ENCODE results near the gene OPRL1. TPM values are rescaled to one million over a fixed set of nuclear protein-coding genes. Genes with fewer than 3 reads are reported as not detected.

The OPRL1 gene
- total RNA-seq, 3 donors from 2014 or later = 1.6 to 3.4 (median 2.3) TPM

GRCh38 chr20:64079273-64080012 lies 439 bp upstream of the OPRL1 start, which contains the start of gene RGS19:
RGS19 (minus strand) TSS chr20:64079518; CDS start chr20:64076886, 2,632 bp downstream.
- intact Hi-C loops (cut with DNase I; ENCODE audit: low total_unique reads) = no loop called here
- Histone ChIP-seq H3K27me3 (peaks cover 0 to under 1% of the 10 kb centered on the region in 2 donors), H3K4me1 (peaks cover 9 to 13% of the 10 kb centered on the region in 2 donors), H3K9me3 (no peaks in the 10 kb centered on the region), H3K36me3 (no peaks in the 10 kb centered on the region), H3K4me3 (peak within 1 kb of the TSS; percentile 60 to 78 (median 72)), H3K27ac (peak within 1 kb of the TSS; percentile 74 to 77)
- peak in 1 of 2 donors; percentile 45 for DNase-seq (ENCODE audit: low spot score in 2 of 2)
- no peak for TF ChIP-seq POLR2AphosphoS5 (IDR thresholded peaks at IDR 0.05)
- no peak for TF ChIP-seq CTCF (IDR thresholded peaks at IDR 0.05)
- no peak for TF ChIP-seq POLR2A (IDR thresholded peaks at IDR 0.05)

GRCh38 chr20:64080813-64081623 lies 1.1 kb downstream of the OPRL1 start:
- Histone ChIP-seq H3K27me3 (peaks cover 0 to 9% of the 10 kb centered on the region in 2 donors), H3K4me3 (peak overlapping the region; percentile 60 to 78 (median 72)), H3K9me3 (no peaks in the 10 kb centered on the region), H3K36me3 (no peaks in the 10 kb centered on the region), H3K27ac (peak overlapping the region in 1 of 2 donors; percentile 77), H3K4me1 (peaks cover 9 to 13% of the 10 kb centered on the region in 2 donors)
- DNase-seq (ENCODE audit: low spot score in 2 of 2) = no peak
- intact Hi-C loops (cut with DNase I; ENCODE audit: low total_unique reads) = no loop called here
- TF ChIP-seq POLR2A (IDR thresholded peaks at IDR 0.05) (no peak), POLR2AphosphoS5 (IDR thresholded peaks at IDR 0.05) (no peak), CTCF (IDR thresholded peaks at IDR 0.05) (no peak)

- intact Hi-C loops (cut with DNase I; ENCODE audit: low total_unique reads) = no loop called here
- DNase-seq (ENCODE audit: low spot score in 2 of 2) = no peak
- TF ChIP-seq POLR2AphosphoS5 (IDR thresholded peaks at IDR 0.05) (no peak), CTCF (IDR thresholded peaks at IDR 0.05) (no peak), POLR2A (IDR thresholded peaks at IDR 0.05) (no peak)
- no peaks in the 10 kb centered on the region for H3K9me3 ChIP-seq
- peaks cover 9 to 13% of the 10 kb centered on the region in 2 donors for H3K4me1 ChIP-seq
- no peak overlapping the region for H3K27ac ChIP-seq
- H3K4me3 ChIP-seq = no peak overlapping the region
- H3K27me3 ChIP-seq = peaks cover 0 to 9% of the 10 kb centered on the region in 2 donors
- no peaks in the 10 kb centered on the region for H3K36me3 ChIP-seq
These were observed 1.7 kb downstream of the OPRL1 start for GRCh38 chr20:64081624-64081964.

- DNase-seq (ENCODE audit: low spot score in 2 of 2) = no peak
- Histone ChIP-seq H3K4me1 (peaks cover 9 to 13% of the 10 kb centered on the region in 2 donors), H3K4me3 (no peak overlapping the region), H3K9me3 (no peaks in the 10 kb centered on the region), H3K27ac (no peak overlapping the region), H3K27me3 (peaks cover 0 to 9% of the 10 kb centered on the region in 2 donors), H3K36me3 (no peaks in the 10 kb centered on the region)
- intact Hi-C loops (cut with DNase I; ENCODE audit: low total_unique reads) = no loop called here
- TF ChIP-seq POLR2AphosphoS5 (IDR thresholded peaks at IDR 0.05) = no peak
- no peak for TF ChIP-seq POLR2A (IDR thresholded peaks at IDR 0.05)
- TF ChIP-seq CTCF (IDR thresholded peaks at IDR 0.05) = no peak
These were observed 2.3 kb downstream of the OPRL1 start for GRCh38 chr20:64082126-64082731.

Measured in breast epithelium (tissue), 4 donors.